CD4-positive, alpha-beta T cell treated with Interleukin-4 for 1 hour (primary cell): ENCODE data around the gene CD2AP.
A peak's percentile ranks its signal among the peaks of the same experiment; 100 is the strongest.
"Not testable (repeated sequence)": the region's sequence is repeated elsewhere in the genome, so short reads cannot be mapped to it uniquely, and the experiment has no call there.

ENCODE experiments used
- DNase-seq, 2 donors: peaks; one replicate each; pipeline ENCODE4 v3.0.0-alpha.2; 2020 to 2022

The CD2AP gene, protein sequence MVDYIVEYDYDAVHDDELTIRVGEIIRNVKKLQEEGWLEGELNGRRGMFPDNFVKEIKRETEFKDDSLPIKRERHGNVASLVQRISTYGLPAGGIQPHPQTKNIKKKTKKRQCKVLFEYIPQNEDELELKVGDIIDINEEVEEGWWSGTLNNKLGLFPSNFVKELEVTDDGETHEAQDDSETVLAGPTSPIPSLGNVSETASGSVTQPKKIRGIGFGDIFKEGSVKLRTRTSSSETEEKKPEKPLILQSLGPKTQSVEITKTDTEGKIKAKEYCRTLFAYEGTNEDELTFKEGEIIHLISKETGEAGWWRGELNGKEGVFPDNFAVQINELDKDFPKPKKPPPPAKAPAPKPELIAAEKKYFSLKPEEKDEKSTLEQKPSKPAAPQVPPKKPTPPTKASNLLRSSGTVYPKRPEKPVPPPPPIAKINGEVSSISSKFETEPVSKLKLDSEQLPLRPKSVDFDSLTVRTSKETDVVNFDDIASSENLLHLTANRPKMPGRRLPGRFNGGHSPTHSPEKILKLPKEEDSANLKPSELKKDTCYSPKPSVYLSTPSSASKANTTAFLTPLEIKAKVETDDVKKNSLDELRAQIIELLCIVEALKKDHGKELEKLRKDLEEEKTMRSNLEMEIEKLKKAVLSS

DNA sequence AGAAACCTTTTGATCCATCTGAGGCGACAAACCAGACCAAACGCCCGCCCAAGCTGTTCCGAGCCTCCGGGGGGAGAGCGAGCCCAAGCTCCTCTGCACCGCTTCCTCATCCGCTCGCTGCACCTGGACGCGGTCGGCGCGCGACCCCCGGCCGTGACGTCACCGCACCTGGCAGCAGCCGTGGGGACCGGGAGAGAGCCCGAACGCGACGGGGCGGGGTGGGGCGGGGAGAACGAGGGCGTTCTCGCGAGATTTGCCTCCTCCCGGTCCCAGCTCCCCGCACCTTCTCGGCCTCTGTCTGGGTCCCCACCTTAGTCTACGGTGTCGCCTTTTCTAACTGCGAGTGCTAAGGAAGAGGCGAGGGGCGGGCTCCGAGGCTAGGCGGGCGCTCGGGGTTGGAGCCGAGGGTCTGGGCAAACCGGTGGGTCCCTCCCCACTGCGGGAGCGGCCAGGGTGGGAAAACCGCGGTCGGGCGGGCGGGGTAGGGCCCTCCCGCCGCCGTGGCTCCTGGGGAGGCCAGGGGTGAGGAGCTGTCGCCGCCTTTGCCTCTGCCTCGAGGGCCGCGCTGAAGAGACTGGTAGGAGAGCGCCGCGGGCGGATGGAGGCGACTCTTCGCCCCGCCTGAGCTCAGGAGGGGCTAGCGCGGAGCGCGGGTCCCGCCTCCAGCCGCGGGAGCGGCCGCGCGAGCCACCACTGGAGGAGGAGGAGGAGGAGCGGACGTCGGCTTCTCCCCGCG is at the start of gene CD2AP:
Gene CD2AP, plus strand, starts transcription at position 293 of the 736 bp plus-strand sequence. CDS start 456 bp downstream, outside the sequence.
- DNase-seq: peak; percentile 92 to 94

- DNase-seq: no peak
Measured at GRCh38 chr6:47428288-47428687, 49.3 kb upstream of the CD2AP start.

GRCh38 chr6:47428746-47429664 is 48.6 kb upstream of the CD2AP start:
- no peak for DNase-seq

- DNase-seq: no peak
Measured at GRCh38 chr6:47434372-47435253, 43.0 kb upstream of the CD2AP start.

GRCh38 chr6:47435254-47435612 is 42.4 kb upstream of the CD2AP start:
- DNase-seq: no peak

DNA sequence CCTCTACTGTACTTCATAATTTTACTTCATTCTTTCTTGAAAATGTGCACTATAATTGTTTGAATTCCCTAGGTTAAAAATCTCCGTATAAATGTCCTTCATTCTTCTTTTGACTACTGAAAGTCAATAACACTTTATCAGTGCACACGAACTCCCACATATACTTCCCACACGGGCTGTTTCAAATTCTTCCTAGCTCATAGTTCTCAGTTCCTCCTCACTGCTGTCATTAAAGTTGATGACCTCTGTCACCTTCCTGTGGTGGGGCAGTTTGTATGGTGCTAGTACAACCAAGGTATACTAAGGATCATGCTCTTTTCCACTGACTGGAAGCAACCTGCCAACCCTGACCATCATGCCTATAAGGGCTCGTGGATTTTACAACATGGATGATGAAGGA is 40.0 kb upstream of the CD2AP start:
- no peak for DNase-seq

- no peak for DNase-seq
Measured at GRCh38 chr6:47438481-47439347, 38.9 kb upstream of the CD2AP start.

DNA sequence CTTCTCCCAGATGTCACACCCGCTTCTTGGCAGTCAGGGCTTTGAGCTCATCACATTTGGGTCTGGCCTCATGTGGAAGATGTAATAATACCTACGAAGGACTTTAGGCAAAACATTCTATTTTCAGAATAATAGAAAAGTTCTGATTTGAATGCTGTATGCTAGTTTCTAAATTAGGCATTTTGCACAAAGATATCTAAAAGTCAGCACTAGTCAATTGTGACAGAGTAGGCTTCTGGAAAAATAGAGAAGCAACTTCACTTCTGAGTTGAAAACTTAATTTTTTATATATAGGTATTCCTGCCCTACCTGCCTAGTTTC is 38.3 kb upstream of the CD2AP start:
- no peak for DNase-seq

GRCh38 chr6:47440719-47441118 is 36.9 kb upstream of the CD2AP start:
- DNase-seq: no peak

DNA sequence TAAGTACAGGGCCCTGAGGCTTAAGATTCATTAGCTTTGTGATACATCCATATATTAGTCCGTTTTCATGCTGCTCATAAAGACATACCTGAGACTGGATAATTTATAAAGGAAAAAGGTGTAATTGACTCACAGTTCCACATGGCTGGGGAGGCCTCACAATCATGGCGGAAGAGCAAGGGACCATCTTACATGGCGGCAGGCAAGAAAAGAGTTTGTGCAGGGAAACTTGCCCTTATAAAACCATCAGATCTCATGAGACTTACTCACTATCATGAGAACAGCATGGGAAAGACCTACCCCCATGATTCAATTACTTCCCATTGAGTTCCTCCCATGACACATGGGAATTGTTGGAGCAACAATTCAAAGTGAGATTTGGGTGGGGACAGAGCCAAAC is 32.6 kb upstream of the CD2AP start:
- not testable (repeated sequence) for DNase-seq

DNA sequence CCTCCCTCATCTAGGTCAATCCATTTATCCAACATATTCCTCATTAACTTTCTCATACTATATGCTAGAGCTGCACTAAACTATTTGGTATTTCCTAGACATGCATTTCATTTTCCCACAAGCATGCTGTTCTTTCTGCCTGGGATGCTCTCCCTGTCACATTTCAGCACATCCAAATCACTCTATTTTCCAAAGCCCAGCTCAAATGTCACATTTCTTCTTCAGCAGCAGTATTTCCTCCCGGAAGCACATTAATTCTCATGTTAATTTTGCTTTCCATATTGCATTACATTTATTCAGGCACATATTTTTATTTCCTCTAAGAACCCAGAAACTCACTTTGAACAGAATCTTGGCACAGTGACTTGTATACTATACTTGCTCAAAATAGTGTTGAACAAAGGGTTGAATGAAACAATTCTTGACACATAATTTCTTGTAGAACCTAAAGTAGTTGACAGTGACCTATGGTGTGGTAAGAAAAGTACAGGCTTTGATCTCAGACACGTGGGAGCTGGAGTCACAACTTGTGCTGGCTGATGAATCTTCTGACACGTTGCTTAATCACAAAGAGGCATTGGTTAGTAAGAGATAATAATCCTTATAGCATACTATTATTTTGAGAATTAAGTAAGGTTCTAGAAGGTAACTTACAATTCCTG is 30.8 kb upstream of the CD2AP start:
- no peak for DNase-seq

- DNase-seq: no peak
Measured at GRCh38 chr6:47447722-47448121, 29.9 kb upstream of the CD2AP start.

GRCh38 chr6:47451162-47451561 is 26.4 kb upstream of the CD2AP start:
- no peak for DNase-seq

GRCh38 chr6:47452899-47453298 is 24.7 kb upstream of the CD2AP start:
- no peak for DNase-seq

DNA sequence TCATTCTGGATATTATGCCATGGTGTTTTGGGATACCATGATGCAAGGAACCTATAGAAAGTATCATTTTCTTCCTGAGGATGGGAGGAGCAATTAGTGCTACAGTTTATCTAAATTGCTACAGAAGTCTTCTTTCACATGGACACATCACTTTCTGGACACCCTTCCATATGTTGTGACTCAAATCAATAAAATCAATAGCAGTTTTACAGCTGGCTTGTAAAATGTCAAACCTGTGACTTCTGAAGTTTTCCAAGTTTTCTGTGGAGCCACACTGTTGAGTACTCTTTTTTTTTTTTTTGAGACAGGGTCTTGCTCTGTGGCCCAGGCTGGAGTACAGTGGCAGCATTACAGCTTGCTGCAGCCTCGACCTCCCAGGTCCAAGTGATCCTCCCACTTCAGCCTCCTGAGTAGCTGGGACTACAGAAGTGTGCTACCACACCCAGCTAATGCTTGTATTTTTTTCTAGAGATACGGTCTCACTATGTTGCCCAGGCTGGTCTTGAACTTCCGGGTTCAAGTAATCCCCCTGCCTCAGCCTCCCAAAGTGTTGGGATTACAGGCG is 24.1 kb upstream of the CD2AP start:
- DNase-seq: no peak

DNA sequence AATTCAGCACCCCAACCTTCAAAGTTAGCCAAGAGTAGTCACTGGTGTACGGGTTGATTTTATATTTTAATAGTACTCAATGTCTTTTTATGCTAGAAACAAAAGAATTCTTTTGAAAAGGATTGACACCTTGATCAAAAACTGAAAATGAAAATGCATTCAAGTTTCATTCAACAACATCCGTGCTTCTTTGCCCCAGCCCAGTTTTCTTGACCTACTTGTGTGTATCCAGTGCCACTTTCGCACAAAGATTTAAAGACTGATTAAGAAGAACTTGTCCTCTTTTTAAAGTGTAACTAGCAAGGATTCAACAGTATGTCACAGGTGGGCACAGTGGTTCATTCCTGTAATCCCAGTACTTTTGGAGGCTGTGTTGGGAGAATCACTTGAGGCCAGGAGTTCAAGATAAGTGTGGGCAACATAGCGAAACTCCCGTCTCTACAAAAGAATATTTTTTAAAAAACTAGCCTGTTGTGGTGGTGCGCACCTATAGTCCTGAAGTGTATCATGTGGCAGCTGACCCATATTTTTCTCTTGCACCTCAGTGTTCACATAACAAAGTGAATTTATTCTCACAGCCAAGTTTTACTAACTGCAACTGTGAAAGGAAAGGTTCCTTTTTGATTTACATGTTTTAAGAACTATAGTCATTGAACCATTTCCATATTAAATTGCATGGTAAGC is 22.7 kb upstream of the CD2AP start:
- DNase-seq: no peak

DNA sequence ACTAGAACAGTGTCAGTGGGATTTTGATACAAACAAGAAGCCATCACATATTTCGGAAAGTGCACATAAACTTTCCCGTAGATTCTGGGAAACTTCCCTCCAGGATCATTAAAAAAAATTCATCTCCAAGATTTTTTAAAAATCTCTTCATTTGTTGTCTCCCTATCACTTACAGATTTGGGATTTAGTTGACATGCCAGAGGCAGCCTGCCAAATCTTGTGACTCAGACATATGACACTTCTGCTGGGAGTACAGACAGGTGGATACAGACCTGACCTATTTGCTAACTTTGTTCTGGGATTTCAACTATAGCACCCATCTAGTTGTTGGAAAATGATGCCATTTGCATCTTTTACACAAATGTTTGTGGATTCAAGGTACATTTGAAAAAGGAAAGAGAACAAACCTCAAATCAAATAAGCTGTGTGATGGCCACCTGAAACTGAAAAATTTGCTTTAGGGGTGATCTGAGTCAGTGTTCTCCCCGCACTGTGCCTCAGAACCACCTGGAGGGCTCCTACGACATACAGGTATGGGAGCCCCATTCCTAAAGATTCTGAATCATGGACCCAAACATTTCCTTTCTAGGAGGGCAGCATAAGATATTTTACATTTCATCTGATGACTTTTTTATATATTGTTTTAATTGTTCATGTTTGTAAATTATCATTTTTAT is 21.9 kb upstream of the CD2AP start:
- no peak for DNase-seq

GRCh38 chr6:47456536-47456975 is 21.0 kb upstream of the CD2AP start:
- no peak for DNase-seq

DNA sequence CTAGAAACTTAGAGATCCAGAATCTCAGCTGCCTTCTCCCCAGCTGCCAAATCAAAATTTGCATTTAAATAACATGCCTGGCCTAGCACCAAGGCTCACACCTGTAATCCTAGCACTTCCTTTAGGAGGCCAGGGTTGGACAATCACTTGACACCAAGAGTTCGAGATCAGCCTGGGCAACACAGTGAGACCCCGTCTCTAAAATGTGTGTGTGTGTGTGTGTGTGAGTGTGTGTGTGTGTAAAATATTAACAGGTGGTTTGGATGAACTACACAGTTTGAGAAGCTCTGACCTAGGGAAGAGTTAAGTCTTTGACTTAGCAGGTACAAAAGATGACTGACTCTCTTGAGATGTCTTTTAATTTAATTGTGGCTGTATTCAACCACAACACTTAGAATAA is 20.2 kb upstream of the CD2AP start:
- no peak for DNase-seq
